OCI-LY7 (cell line): ENCODE data around the gene QRFPR.

Experiments used
- CTCF ChIP-seq: fragments of 200-600 bp; sonication (generic); conservative IDR thresholded peaks from 2 replicates; pipeline ENCODE4 v1.5.1; 2014; ENCODE audit warnings: mild to moderate bottlenecking, antibody characterized with exemption, low read length, moderate library complexity, mixed read lengths
- EZH2phosphoT487 ChIP-seq: fragments of 200-600 bp; sonication (generic); IDR thresholded peaks from 2 replicates; pipeline ENCODE4 v1.6.1; 2018; ENCODE audit warnings: low read depth, borderline replicate concordance, mild to moderate bottlenecking, mixed run types, antibody characterized with exemption, low read length, moderate library complexity, mixed read lengths

- TF ChIP-seq CTCF (no peak), EZH2phosphoT487 (no peak)
Measured at GRCh38 chr4:121392426-121393086, 11.7 kb upstream of the QRFPR start.
